Adrenal gland (tissue), 5 donors: ENCODE results near the gene CDH20.

Experiments used
- CTCF ChIP-seq, 6 experiments: fragments of 450-650 bp in 4 of 6; fragments of 200-600 bp in 2 of 6; sonication (generic) in 1 of 6; IDR thresholded peaks; 1 replicate in 5 of 6; 2 replicates in 1 of 6; pipeline versions ENCODE4 v1.5.1 to v1.8.0; 2016 to 2021; ENCODE audit warnings: antibody characterized with exemption in 6 of 6, mild to moderate bottlenecking in 2 of 6, moderate library complexity in 1 of 6
- POLR2A ChIP-seq, 2 donors: fragments of 450-650 bp; IDR thresholded peaks; one replicate each; pipeline ENCODE4 v1.6.1; 2017; ENCODE audit warnings: antibody characterized with exemption in 2 of 2, mild to moderate bottlenecking in 2 of 2, moderate library complexity in 1 of 2
- donor health status: DM: no; HTN: no; CAD: no.

GRCh38 chr18:61420218-61420885 is 87.1 kb downstream of the CDH20 start:
- TF ChIP-seq CTCF (IDR thresholded peaks at IDR 0.05) (no peak), POLR2A (IDR thresholded peaks at IDR 0.05) (no peak)
